K562 (cell line): ENCODE measurements around the gene ELOF1. TPM values are rescaled to one million over a fixed set of nuclear protein-coding genes. Genes with fewer than 3 reads are reported as not detected.

Experiments used
- ZNF507 ChIP-seq: conservative IDR thresholded peaks from 2 replicates; pipeline ENCODE4 v1.6.1; 2017; ENCODE audit warnings: missing genetic modification characterization, missing compliant biosample characterization
- polyA plus RNA-seq, 8 experiments: library from polyadenylated mRNA; depleted of rRNA in 4 of 8; stranded (reverse) in 5 of 8; unstranded in 3 of 8; fragments of >200 nt; fragmentation: Nextera tagmentation in 2 of 8; fragmentation: Illumina TruSeq in 1 of 8; extraction: Ambion mirVana in 2 of 8; extraction: Trizol in 1 of 8; gene quantifications; 2 replicates each; pipeline versions ENCODE4 v1.2.1 to v1.2.3, GENCODE V29; 2011 to 2014; ENCODE audit warnings: inconsistent platforms in 1 of 8, missing spikeins in 1 of 8
- total RNA-seq, 7 experiments: library from RNA; depleted of rRNA in 6 of 7; stranded (reverse); fragments of >200 nt in 6 of 7; fragmentation: Illumina TruSeq in 2 of 7; extraction: Trizol in 2 of 7; gene quantifications; 2 replicates each; pipeline versions ENCODE4 v1.2.1 to v1.2.3, GENCODE V29; 2011 to 2021; ENCODE audit warnings: low replicate concordance in 1 of 7
- TF ChIP-seq, protein P1 (sequence below): fragments of 450-650 bp; IDR thresholded peaks from 2 replicates; pipeline ENCODE4 v1.6.1; 2016; ENCODE audit warnings: mild to moderate bottlenecking, moderate library complexity

The ELOF1 gene
- total and polyA plus RNA-seq, 9 of the 15 experiments (the other 6 are each of a cell fraction or from before 2014, with no cell fraction given) = 16.7 to 147 (median 74.2) TPM

DNA sequence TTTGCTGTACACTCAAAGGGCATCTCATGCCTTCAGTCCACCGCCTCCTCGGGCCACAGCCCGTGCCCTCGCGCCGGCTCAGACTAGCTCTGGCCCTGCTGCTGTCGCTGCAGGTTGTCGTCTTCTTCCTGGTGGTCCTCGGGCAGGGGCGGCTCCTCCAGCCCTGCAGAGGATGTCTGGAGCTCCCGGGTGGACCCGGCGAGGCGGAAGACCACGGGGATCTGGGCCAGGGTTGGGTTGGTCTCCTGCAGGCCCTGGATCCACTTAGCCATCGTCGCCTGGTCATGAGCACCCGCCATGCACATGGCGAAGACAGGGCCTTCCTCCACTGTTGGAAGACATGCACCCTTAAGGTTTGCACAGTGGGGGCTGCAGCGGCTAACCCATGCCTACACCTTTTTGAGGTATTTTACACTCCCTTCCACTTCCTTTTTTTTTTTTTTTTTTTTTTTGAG is 52.9 kb downstream of the ELOF1 start (continued):
- TF ChIP-seq, protein P1, sequence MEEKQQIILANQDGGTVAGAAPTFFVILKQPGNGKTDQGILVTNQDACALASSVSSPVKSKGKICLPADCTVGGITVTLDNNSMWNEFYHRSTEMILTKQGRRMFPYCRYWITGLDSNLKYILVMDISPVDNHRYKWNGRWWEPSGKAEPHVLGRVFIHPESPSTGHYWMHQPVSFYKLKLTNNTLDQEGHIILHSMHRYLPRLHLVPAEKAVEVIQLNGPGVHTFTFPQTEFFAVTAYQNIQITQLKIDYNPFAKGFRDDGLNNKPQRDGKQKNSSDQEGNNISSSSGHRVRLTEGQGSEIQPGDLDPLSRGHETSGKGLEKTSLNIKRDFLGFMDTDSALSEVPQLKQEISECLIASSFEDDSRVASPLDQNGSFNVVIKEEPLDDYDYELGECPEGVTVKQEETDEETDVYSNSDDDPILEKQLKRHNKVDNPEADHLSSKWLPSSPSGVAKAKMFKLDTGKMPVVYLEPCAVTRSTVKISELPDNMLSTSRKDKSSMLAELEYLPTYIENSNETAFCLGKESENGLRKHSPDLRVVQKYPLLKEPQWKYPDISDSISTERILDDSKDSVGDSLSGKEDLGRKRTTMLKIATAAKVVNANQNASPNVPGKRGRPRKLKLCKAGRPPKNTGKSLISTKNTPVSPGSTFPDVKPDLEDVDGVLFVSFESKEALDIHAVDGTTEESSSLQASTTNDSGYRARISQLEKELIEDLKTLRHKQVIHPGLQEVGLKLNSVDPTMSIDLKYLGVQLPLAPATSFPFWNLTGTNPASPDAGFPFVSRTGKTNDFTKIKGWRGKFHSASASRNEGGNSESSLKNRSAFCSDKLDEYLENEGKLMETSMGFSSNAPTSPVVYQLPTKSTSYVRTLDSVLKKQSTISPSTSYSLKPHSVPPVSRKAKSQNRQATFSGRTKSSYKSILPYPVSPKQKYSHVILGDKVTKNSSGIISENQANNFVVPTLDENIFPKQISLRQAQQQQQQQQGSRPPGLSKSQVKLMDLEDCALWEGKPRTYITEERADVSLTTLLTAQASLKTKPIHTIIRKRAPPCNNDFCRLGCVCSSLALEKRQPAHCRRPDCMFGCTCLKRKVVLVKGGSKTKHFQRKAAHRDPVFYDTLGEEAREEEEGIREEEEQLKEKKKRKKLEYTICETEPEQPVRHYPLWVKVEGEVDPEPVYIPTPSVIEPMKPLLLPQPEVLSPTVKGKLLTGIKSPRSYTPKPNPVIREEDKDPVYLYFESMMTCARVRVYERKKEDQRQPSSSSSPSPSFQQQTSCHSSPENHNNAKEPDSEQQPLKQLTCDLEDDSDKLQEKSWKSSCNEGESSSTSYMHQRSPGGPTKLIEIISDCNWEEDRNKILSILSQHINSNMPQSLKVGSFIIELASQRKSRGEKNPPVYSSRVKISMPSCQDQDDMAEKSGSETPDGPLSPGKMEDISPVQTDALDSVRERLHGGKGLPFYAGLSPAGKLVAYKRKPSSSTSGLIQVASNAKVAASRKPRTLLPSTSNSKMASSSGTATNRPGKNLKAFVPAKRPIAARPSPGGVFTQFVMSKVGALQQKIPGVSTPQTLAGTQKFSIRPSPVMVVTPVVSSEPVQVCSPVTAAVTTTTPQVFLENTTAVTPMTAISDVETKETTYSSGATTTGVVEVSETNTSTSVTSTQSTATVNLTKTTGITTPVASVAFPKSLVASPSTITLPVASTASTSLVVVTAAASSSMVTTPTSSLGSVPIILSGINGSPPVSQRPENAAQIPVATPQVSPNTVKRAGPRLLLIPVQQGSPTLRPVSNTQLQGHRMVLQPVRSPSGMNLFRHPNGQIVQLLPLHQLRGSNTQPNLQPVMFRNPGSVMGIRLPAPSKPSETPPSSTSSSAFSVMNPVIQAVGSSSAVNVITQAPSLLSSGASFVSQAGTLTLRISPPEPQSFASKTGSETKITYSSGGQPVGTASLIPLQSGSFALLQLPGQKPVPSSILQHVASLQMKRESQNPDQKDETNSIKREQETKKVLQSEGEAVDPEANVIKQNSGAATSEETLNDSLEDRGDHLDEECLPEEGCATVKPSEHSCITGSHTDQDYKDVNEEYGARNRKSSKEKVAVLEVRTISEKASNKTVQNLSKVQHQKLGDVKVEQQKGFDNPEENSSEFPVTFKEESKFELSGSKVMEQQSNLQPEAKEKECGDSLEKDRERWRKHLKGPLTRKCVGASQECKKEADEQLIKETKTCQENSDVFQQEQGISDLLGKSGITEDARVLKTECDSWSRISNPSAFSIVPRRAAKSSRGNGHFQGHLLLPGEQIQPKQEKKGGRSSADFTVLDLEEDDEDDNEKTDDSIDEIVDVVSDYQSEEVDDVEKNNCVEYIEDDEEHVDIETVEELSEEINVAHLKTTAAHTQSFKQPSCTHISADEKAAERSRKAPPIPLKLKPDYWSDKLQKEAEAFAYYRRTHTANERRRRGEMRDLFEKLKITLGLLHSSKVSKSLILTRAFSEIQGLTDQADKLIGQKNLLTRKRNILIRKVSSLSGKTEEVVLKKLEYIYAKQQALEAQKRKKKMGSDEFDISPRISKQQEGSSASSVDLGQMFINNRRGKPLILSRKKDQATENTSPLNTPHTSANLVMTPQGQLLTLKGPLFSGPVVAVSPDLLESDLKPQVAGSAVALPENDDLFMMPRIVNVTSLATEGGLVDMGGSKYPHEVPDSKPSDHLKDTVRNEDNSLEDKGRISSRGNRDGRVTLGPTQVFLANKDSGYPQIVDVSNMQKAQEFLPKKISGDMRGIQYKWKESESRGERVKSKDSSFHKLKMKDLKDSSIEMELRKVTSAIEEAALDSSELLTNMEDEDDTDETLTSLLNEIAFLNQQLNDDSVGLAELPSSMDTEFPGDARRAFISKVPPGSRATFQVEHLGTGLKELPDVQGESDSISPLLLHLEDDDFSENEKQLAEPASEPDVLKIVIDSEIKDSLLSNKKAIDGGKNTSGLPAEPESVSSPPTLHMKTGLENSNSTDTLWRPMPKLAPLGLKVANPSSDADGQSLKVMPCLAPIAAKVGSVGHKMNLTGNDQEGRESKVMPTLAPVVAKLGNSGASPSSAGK = peak; percentile 92
- TF ChIP-seq ZNF507 (tag) = no peak
